Body of pancreas (tissue), 4 donors: ENCODE data around the gene CACNA2D4.

Source experiments
- CTCF ChIP-seq, 7 experiments: fragments of 450-650 bp in 4 of 7; fragments of 200-600 bp in 3 of 7; sonication (generic) in 3 of 7; IDR thresholded peaks; one replicate each; pipeline ENCODE4 v1.5.1; 2016 to 2019; ENCODE audit warnings: antibody characterized with exemption in 7 of 7
- POLR2A ChIP-seq, 3 donors: fragments of 450-650 bp; IDR thresholded peaks; one replicate each; pipeline ENCODE4 v1.6.1; 2016; ENCODE audit warnings: antibody characterized with exemption in 3 of 3, mild to moderate bottlenecking in 2 of 3

GRCh38 chr12:1829306-1829900, 89.0 kb downstream of the CACNA2D4 start:
- TF ChIP-seq CTCF (IDR thresholded peaks at IDR 0.05) (no peak), POLR2A (IDR thresholded peaks at IDR 0.05) (no peak)
